ENCODE results near the gene CFL1. TPM values are rescaled to one million over a fixed set of nuclear protein-coding genes. Genes with fewer than 3 reads are reported as not detected.

CFL1 gene
- total RNA-seq, 1 donor from 2014 or later: 589 TPM

DNA sequence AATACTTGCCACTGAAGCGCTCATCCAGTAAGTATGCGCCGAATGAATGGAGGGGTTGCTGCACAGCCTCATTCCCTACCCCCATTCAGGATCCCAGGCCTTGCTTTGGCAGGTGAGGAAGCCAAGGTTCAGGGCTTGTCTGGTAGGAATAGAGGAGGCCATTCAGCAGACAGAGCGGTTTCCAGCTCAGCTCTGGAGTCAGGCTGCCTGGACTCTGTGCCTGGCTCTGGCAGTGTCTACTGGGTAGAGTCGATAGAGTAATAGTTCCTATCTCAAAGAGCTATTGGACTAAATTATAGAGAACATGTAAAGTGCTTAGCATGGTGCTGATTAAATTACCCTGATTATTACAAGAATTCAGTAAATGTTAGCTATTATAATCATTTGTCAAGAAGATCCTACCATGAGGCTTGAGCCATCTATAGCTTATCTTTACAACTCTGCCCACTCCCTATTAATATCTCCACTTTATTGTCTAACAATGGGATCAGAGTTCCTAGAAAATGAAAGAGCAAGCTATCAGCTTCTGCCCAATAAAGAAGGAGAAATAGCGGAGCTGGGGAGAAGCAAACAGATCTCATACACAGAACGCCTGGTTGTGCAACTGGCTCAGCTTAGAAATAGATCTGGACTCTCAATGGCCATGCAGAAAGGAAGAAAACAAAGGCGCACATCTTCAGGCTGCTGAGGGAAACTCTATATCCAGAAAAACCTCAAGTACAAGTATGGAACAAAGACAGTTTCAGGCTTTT is 30.8 kb downstream of the CFL1 start:
- no peak overlapping the region for H3K27ac ChIP-seq
- no peaks in the 10 kb centered on the region for H3K4me1 ChIP-seq
- H3K4me3 ChIP-seq: no peak overlapping the region
- no peaks in the 10 kb centered on the region for H3K27me3 ChIP-seq
- no peak for DNase-seq (ENCODE audit: extremely low spot score in 2 of 2)
- H3K9me3 ChIP-seq: no peaks in the 10 kb centered on the region
- TF ChIP-seq, protein P1, sequence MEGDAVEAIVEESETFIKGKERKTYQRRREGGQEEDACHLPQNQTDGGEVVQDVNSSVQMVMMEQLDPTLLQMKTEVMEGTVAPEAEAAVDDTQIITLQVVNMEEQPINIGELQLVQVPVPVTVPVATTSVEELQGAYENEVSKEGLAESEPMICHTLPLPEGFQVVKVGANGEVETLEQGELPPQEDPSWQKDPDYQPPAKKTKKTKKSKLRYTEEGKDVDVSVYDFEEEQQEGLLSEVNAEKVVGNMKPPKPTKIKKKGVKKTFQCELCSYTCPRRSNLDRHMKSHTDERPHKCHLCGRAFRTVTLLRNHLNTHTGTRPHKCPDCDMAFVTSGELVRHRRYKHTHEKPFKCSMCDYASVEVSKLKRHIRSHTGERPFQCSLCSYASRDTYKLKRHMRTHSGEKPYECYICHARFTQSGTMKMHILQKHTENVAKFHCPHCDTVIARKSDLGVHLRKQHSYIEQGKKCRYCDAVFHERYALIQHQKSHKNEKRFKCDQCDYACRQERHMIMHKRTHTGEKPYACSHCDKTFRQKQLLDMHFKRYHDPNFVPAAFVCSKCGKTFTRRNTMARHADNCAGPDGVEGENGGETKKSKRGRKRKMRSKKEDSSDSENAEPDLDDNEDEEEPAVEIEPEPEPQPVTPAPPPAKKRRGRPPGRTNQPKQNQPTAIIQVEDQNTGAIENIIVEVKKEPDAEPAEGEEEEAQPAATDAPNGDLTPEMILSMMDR (IDR thresholded peaks at IDR 0.05): no peak
- TF ChIP-seq POLR2A (IDR thresholded peaks at IDR 0.05) (no peak), POLR2AphosphoS5 (IDR thresholded peaks at IDR 0.05; ENCODE audit: insufficient read depth in 1 of 2, low read depth in 1 of 2) (no peak)
- intact Hi-C loops (cut with DNase I): no loop called here
- no peaks in the 10 kb centered on the region for H3K36me3 ChIP-seq

DNA sequence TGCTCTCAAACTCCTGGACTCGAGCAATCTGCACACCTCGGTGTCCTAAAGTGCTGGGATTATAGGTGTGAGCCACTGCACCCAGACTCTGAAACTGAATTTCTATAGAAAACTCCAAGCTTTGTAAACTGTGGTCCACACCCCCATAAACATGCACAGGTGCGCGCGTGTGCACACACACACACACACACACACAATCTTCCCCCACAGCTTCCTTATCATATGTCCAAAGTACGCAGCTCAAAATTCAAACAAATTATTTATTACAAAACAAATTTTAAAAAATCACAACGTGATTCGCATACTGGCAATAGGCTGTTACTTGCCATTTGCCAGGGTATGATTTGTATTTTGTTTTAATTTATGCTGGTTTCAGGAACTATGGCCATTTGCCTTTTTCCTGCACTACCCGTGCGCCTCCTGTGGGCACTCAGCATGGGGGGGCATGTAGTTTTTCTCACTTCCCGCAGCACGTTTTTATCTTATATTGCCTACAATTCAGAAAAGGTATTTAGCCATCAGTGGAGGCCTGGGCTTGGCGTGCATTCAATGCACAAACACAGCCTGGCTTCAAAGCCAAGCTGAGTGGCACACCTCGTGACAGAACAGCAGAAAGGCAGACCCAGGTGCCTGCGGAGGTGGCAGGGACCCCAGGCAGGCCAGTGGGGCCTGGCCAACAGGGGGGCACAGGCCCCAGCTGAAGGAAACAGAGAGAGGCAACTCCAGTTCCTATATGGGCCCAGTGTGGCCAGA is 35.0 kb downstream of the CFL1 start:
- no peak overlapping the region for H3K4me3 ChIP-seq
- no peaks in the 10 kb centered on the region for H3K4me1 ChIP-seq
- no peaks in the 10 kb centered on the region for H3K27me3 ChIP-seq
- DNase-seq (ENCODE audit: extremely low spot score in 2 of 2): no peak
- intact Hi-C loops (cut with DNase I): no loop called here
- no peaks in the 10 kb centered on the region for H3K9me3 ChIP-seq
- H3K36me3 ChIP-seq: no peaks in the 10 kb centered on the region
- no peak for TF ChIP-seq POLR2AphosphoS5 (IDR thresholded peaks at IDR 0.05; ENCODE audit: insufficient read depth in 1 of 2, low read depth in 1 of 2)
- no peak overlapping the region for H3K27ac ChIP-seq

GRCh38 chr11:65821107-65821506 is 36.9 kb downstream of the CFL1 start:
- Histone ChIP-seq H3K9me3 (no peaks in the 10 kb centered on the region), H3K4me1 (peaks cover 12% of the 10 kb centered on the region), H3K4me3 (no peak overlapping the region), H3K36me3 (no peaks in the 10 kb centered on the region), H3K27ac (no peak overlapping the region), H3K27me3 (no peaks in the 10 kb centered on the region)
- DNase-seq (ENCODE audit: extremely low spot score in 2 of 2): no peak
- intact Hi-C loops (cut with DNase I): no loop called here
- no peak for TF ChIP-seq POLR2A (IDR thresholded peaks at IDR 0.05)
- TF ChIP-seq, protein P1 (IDR thresholded peaks at IDR 0.05): no peak
- TF ChIP-seq POLR2AphosphoS5 (IDR thresholded peaks at IDR 0.05; ENCODE audit: insufficient read depth in 1 of 2, low read depth in 1 of 2): no peak

DNA sequence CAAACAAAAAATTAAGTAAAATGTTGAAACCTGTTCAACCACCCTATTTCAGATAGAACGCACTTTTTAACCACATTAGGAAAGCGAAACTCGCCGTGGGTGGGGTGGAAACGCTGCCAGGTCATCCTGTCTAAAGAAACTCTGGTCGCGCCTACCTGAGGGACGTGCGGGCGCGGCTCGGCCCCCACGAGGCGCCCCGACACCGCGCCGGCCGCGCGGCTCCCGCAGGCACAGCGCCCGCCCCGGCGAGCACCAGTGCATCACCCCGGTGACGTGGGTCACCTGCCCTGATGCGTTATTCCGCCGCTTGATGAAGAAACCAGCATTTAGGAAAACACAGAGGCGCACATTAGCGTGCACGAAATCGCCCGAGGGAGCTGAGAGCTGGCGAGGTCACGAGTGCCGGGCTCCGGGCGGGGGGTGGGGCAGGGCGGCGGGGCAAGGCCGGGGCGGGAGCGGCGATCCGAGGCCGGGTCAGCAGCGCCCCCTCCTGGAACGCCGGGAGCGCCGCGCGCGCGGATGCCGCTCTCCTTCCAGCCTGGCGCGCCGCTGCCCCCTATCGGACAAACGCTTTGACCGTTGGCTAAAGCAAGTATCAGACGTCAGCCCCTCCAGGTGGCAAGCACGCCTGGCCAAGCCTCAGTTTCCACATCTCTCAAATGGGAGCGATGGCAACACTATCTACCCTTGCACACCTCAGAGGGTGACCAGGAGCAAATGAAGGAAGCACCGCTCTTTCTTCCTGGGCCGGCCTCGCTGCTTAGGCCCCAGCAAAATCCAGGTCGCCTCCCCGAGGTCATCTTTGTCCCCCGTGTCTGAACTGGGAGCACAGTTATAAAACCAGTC is 39.9 kb downstream of the CFL1 start:
- H3K27ac ChIP-seq: peak overlapping the region; percentile 83
- H3K27me3 ChIP-seq: no peaks in the 10 kb centered on the region
- H3K9me3 ChIP-seq: no peaks in the 10 kb centered on the region
- no peak for DNase-seq (ENCODE audit: extremely low spot score in 2 of 2)
- H3K4me1 ChIP-seq: peaks cover 29% of the 10 kb centered on the region
- no peak for TF ChIP-seq POLR2A (IDR thresholded peaks at IDR 0.05)
- TF ChIP-seq POLR2AphosphoS5 (IDR thresholded peaks at IDR 0.05; ENCODE audit: insufficient read depth in 1 of 2, low read depth in 1 of 2): peak in 1 of 2 donors; percentile 41
- TF ChIP-seq, protein P1 (IDR thresholded peaks at IDR 0.05): peak; percentile 81 to 100 (median 96)
- H3K36me3 ChIP-seq: no peaks in the 10 kb centered on the region
- peak overlapping the region; percentile 54 to 79 for H3K4me3 ChIP-seq
- intact Hi-C loops (cut with DNase I): loop anchor here (2.0 to 10.0 kb wide), 3 partner anchors 36 to 193 kb away; partner anchors contain the start of gene AP5B1

DNA sequence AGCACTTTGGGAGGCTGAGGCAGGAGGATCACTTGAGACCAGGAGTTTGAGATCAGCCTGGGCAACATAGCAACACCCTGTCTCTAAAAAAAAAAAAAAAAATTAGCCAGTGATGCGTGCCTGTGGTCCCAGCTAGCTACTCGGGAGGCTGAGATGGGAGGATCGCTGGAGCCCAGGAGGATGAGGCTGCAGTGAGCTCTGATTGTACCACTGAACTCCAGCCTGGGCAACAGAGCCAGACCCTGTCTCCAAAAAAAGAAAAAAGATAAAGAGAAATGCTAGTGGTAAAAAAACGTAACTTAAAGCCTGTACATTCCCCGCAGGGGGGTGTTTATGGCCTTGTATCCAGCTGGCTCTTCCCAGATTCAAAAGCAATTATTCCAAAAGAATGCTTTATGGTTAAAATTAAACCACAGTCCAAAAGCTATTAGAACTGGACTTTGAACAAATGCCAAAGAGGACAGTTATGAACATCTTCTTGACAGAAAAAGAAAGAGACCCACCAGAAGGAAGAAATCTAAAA is 40.6 kb downstream of the CFL1 start:
- no peaks in the 10 kb centered on the region for H3K9me3 ChIP-seq
- H3K36me3 ChIP-seq: no peaks in the 10 kb centered on the region
- H3K27me3 ChIP-seq: no peaks in the 10 kb centered on the region
- intact Hi-C loops (cut with DNase I): loop anchor here (2.0 to 10.0 kb wide), 3 partner anchors 35 to 193 kb away; partner anchors contain the start of gene AP5B1
- peaks cover 29% of the 10 kb centered on the region for H3K4me1 ChIP-seq
- peak overlapping the region; percentile 54 to 79 for H3K4me3 ChIP-seq
- no peak for DNase-seq (ENCODE audit: extremely low spot score in 2 of 2)
- peak overlapping the region; percentile 83 for H3K27ac ChIP-seq
- TF ChIP-seq, protein P1 (IDR thresholded peaks at IDR 0.05): no peak
- TF ChIP-seq POLR2AphosphoS5 (IDR thresholded peaks at IDR 0.05; ENCODE audit: insufficient read depth in 1 of 2, low read depth in 1 of 2) (no peak), POLR2A (IDR thresholded peaks at IDR 0.05) (no peak)

Data from vagina (tissue), 2 donors.